Loucy (cell line): Measurements from ENCODE around the gene MBP.

Experiments used
- H2AFZ ChIP-seq: fragments of 200-600 bp; sonication (generic); 2 replicates; pipeline ENCODE4 v1.6.0; 2016; ENCODE audit warnings: antibody characterized with exemption, mild to moderate bottlenecking, low read length, moderate library complexity
- H3F3A ChIP-seq: fragments of 200-600 bp; 2 replicates; pipeline ENCODE4 v1.6.0; 2016; ENCODE audit warnings: antibody characterized with exemption, low read depth, mild to moderate bottlenecking
- H3K27me3 ChIP-seq: fragments of 200-600 bp; sonication (generic); 2 replicates; pipeline ENCODE4 v1.6.1; 2014; ENCODE audit warnings: low read length, mild to moderate bottlenecking; ENCODE audit not compliant: insufficient read depth, poor library complexity, severe bottlenecking
- H3K36me3 ChIP-seq: fragments of 200-600 bp; sonication (generic); 2 replicates; pipeline ENCODE4 v1.6.1; 2016; ENCODE audit warnings: low read length; ENCODE audit not compliant: insufficient read depth
- H3K4me1 ChIP-seq: fragments of 200-600 bp; sonication (generic); 2 replicates; pipeline ENCODE4 v1.5.1; 2014; ENCODE audit warnings: low read length, mild to moderate bottlenecking; ENCODE audit not compliant: insufficient read depth, poor library complexity, severe bottlenecking
- H3K4me2 ChIP-seq: fragments of 200-600 bp; sonication (generic); 2 replicates; pipeline ENCODE4 v1.6.0; 2014; ENCODE audit warnings: antibody characterized with exemption, low read length, low read depth, mild to moderate bottlenecking; ENCODE audit not compliant: poor library complexity, severe bottlenecking
- H3K4me3 ChIP-seq: fragments of 200-600 bp; sonication (generic); 2 replicates; pipeline ENCODE4 v1.5.1; 2014; ENCODE audit warnings: low read length, mild to moderate bottlenecking, mixed read lengths; ENCODE audit not compliant: poor library complexity, severe bottlenecking
- H3K79me2 ChIP-seq: fragments of 200-600 bp; sonication (generic); 2 replicates; pipeline ENCODE4 v1.6.1; 2014; ENCODE audit warnings: low read length; ENCODE audit not compliant: insufficient read depth
- H3K9ac ChIP-seq: fragments of 200-600 bp; sonication (generic); 2 replicates; pipeline ENCODE4 v1.6.0; 2014; ENCODE audit warnings: mild to moderate bottlenecking, low read depth, low read length, moderate library complexity; ENCODE audit not compliant: poor library complexity, severe bottlenecking
- H3K9me2 ChIP-seq: fragments of 200-600 bp; sonication (generic); replicated peaks from 2 replicates; pipeline ENCODE4 v1.6.1; 2016; ENCODE audit warnings: low read depth, low read length, mixed read lengths
- H3K9me3 ChIP-seq: fragments of 200-600 bp; sonication (generic); 2 replicates; pipeline ENCODE4 v1.6.1; 2014; ENCODE audit warnings: mild to moderate bottlenecking, antibody characterized with exemption, low read length, low read depth; ENCODE audit not compliant: insufficient read depth
- H4K20me1 ChIP-seq: fragments of 200-600 bp; sonication (generic); 2 replicates; pipeline ENCODE4 v1.6.0; 2014; ENCODE audit warnings: antibody characterized with exemption, low read length, mild to moderate bottlenecking; ENCODE audit not compliant: insufficient read depth, poor library complexity, severe bottlenecking
- CTCF ChIP-seq: fragments of 200-600 bp; sonication (generic); conservative IDR thresholded peaks from 2 replicates; pipeline ENCODE4 v1.5.1; 2014; ENCODE audit warnings: mild to moderate bottlenecking, antibody characterized with exemption, low read length
- EZH2phosphoT487 ChIP-seq: fragments of 200-600 bp; IDR thresholded peaks from 2 replicates; pipeline ENCODE4 v1.6.1; 2018; ENCODE audit warnings: antibody characterized with exemption, mild to moderate bottlenecking, moderate library complexity, borderline replicate concordance

The MBP gene

GRCh38 chr18:77110936-77111335, 21.6 kb downstream of the MBP start:
- Histone ChIP-seq H3K4me3 (peak overlapping the region; percentile 20), H3K9me2 (no peaks in the 10 kb centered on the region), H4K20me1 (no peaks in the 10 kb centered on the region), H3K4me2 (peak overlapping the region; percentile 41), H3K9me3 (no peaks in the 10 kb centered on the region), H3K9ac (peak overlapping the region; percentile 80), H3K79me2 (peaks cover 18% of the 10 kb centered on the region; the same call in 1 of the 2 replicates), H3K36me3 (no peaks in the 10 kb centered on the region), H3F3A (peaks cover 21% of the 10 kb centered on the region), H2AFZ (no peak overlapping the region), H3K27me3 (no peaks in the 10 kb centered on the region), H3K4me1 (peaks cover 96% of the 10 kb centered on the region)
- TF ChIP-seq CTCF, result no peak

- H3K4me2 ChIP-seq, result peak overlapping the region; percentile 41
- H3K36me3 ChIP-seq, result no peaks in the 10 kb centered on the region
- no peak overlapping the region for H2AFZ ChIP-seq
- peaks cover 17% of the 10 kb centered on the region for H3F3A ChIP-seq
- TF ChIP-seq CTCF, result no peak
- TF ChIP-seq EZH2phosphoT487, result no peak
- peaks cover 18% of the 10 kb centered on the region; the same call in 1 of the 2 replicates for H3K79me2 ChIP-seq
- no peaks in the 10 kb centered on the region for H3K9me2 ChIP-seq
- H3K4me1 ChIP-seq, result peaks cover 96% of the 10 kb centered on the region
- no peaks in the 10 kb centered on the region for H4K20me1 ChIP-seq
- H3K4me3 ChIP-seq, result peak overlapping the region; percentile 20
- no peaks in the 10 kb centered on the region for H3K27me3 ChIP-seq
- H3K9ac ChIP-seq, result peak overlapping the region; percentile 80
- H3K9me3 ChIP-seq, result no peaks in the 10 kb centered on the region
Observed at GRCh38 chr18:77110400-77110799, 22.2 kb downstream of the MBP start.

- no peaks in the 10 kb centered on the region for H3K9me3 ChIP-seq
- peaks cover 18% of the 10 kb centered on the region; the same call in 1 of the 2 replicates for H3K79me2 ChIP-seq
- peak overlapping the region; percentile 51 for H3K9ac ChIP-seq
- H3K27me3 ChIP-seq, result no peaks in the 10 kb centered on the region
- TF ChIP-seq EZH2phosphoT487 (no peak), CTCF (no peak)
- H3K36me3 ChIP-seq, result no peaks in the 10 kb centered on the region
- no peak overlapping the region for H2AFZ ChIP-seq
- H3K4me1 ChIP-seq, result peaks cover 95% of the 10 kb centered on the region
- H3K4me2 ChIP-seq, result no peak overlapping the region
- no peaks in the 10 kb centered on the region for H4K20me1 ChIP-seq
- H3K4me3 ChIP-seq, result no peak overlapping the region
- peaks cover 12% of the 10 kb centered on the region; the same call in 1 of the 2 replicates for H3F3A ChIP-seq
- H3K9me2 ChIP-seq, result no peaks in the 10 kb centered on the region
Observed at GRCh38 chr18:77109648-77110019, 22.9 kb downstream of the MBP start.
